ENCODE results near the gene MBTPS1. TPM values are rescaled to one million over a fixed set of nuclear protein-coding genes. Genes with fewer than 3 reads are reported as not detected.

Gene MBTPS1
- polyA plus RNA-seq, result 10 to 100 TPM; 29.8 to 56.3 (median 46.8) TPM

DNA sequence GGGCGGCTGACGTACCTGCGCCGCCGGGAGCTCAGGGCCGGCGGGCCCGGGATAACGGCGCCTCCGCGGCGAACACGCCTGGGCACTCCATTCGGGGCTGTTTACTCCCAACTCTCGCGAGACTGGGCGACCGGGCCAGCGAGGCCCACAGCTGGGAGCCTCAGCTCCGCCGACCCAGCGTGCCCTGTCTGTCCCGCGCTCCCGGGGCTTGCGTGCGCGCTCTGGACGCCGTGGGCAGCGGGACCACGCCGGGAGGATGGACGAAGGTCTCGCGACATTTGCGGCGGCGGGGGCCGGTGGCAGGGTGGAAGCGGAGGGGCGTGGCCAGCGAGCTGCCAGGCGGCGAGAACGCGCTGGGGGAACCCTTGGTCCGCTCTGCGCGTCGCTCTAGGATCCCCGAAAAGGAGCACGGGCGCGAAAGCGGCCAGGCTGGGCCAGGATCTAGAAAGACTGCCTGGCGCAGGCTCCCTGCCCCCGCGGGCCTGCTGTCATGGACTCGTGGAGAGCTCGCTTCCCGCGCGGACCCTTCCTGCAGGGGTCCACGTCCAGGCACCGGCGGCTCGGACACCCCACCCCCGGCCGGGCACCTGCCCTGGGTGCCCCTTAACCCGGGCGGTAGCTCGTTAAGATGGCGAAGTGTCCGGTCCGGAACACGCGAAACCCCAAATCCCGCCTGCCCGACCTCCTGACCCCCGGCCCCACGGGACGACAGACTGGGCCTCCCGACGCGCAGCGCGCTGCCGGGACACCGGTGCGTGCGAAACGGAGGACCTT, at the start of gene MBTPS1:
Gene MBTPS1 (minus strand): TSS at position 223 of the 774 bp plus-strand sequence. CDS start 15,159 bp downstream, outside the sequence.
- WGBS, 3 donors, result 0 to 1% (median 1%) methylated on average over 75 to 94 of the region's 94 CpGs
- H3K27ac ChIP-seq (ENCODE audit: low read depth, low read length), result no peak within 1 kb of the TSS

DNA sequence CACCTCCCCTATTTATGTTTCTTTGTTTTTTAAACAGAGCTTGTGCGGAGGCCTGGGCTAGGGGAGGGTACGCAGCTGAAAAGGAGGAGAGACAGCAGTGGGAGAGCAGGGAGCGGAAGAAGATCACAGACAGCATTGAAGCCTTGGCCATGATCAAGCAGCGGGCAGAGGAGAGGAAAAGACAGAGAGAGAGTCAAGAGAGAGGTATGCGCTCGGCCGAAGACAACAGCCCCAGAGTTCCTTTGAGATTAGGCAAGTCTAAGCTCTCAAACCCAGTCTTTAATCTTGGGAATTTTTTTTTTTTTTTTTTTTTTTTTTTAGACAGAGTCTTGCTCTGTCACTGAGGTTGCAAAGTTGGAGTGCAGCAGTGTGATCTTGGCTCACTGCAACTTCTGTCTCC, 49.0 kb upstream of the MBTPS1 start:
- 87 to 96% (median 90%) methylated on average over 7 of the region's 7 CpGs for WGBS, 3 donors

DNA sequence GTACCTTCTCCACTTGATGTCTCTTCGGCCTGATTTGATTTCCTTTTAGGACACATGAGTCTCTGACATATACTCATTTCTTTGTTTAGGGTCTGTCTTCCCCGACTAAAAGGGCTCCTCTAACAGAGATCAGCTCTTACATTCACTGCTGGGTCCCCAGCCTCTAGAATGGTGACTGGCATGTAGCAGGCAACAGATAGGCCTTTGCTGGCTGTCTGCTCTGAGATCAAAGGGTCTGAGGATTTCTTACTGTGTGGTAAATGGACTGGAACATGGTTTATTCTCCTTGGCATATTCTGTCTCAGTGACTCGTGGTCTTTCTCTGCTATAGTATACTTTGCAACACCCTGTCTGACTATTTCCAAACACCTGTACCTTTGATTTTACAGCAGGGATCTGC, 45.1 kb upstream of the MBTPS1 start:
- H3K27ac ChIP-seq (ENCODE audit: low read depth, low read length), result no peak overlapping the region
- WGBS, 3 donors, result 65 to 66% (median 65%) methylated on average over 3 of the region's 3 CpGs

More for the DNA sequence above, 49.0 kb upstream of the MBTPS1 start:
- no peak overlapping the region for H3K27ac ChIP-seq (ENCODE audit: low read depth, low read length)

DNA sequence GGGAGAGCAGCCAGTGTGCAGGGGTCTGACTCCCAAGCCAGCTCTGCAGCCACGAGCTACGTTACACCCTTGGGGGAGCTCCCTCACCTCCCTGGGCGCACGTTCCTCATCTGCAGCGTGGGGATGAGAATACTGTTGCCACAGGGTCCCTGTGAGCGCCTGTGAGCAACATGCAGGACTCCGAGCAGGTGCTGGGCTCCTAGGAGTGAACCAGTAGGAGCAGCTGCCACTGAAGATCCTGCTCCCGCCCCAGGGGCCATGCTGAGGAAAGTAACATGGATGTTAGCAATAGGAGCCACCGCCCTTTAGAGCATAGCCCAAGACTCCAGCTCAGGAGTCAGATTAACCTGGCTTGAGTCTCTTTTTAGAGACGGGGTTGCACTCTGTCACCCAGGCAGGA, 44.3 kb upstream of the MBTPS1 start:
- 69 to 79% (median 79%) methylated on average over 10 of the region's 10 CpGs for WGBS, 3 donors
- no peak overlapping the region for H3K27ac ChIP-seq (ENCODE audit: low read depth, low read length)

DNA sequence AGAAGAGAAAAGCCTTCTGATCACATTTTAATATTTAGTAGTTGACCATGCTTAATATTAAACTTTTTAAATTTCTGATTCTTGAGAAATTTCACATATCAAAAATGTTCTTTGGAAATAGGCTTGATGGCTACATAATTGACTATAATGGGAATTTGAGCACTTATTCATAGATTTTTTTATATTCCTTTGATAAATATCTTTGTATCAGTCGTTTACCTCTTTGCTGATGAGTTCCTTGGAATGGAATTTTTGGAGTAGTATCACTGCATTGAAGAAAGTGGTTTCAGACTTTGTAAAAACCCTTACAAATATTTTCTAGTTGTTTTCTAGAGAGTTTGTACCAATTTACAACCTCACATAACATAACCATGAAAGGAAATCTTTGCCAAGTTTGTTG, 43.1 kb upstream of the MBTPS1 start:
- no peak overlapping the region for H3K27ac ChIP-seq (ENCODE audit: low read depth, low read length)
- 50 to 55% (median 51%) methylated on average over 1 of the region's 1 CpG for WGBS, 3 donors

DNA sequence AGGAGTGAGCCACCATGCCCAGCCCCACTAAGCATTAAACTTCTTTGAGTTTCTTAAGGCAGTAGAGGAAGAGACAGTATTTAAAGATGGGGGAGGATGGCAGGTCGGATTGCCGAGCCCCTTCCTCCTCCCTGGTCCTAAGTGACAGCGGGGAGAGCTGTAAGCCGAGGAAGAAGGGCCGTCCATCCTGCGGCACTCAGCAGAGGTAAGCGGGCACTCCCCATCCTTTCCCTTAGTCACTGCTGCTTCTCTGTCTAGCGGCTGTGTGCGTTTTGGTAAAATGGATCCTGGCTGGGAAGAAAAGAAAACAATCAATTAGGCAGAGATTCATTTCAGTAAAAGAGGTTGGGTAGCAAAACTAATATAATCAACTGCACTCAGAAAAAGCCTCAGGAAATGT, 42.3 kb upstream of the MBTPS1 start:
- H3K27ac ChIP-seq (ENCODE audit: low read depth, low read length), result no peak overlapping the region
- WGBS, 3 donors, result 25 to 35% (median 29%) methylated on average over 9 of the region's 9 CpGs

DNA sequence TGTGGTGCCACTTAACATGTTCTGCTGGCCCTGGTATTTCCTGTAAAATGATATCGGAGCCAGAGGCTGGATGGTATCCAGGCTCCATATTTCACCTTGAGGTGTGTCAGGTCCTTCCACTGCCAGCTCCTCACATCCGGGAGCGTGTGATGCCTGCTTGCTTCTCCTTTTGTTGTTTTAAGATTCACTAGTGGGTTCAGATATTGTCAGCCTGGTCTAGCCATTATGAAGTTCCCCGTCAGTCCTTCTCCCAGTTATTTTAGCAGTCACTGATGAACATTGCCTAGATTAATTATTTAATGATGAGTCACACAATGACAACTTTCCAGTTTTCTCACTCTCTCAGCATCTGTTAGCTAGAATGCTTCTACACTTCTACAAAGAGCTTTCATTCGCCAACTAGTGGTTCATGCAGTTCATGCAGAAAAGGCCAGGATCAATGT, 39.6 kb upstream of the MBTPS1 start:
- 65 to 68% (median 67%) methylated on average over 5 of the region's 5 CpGs for WGBS, 3 donors
- H3K27ac ChIP-seq (ENCODE audit: low read depth, low read length), result no peak overlapping the region

DNA sequence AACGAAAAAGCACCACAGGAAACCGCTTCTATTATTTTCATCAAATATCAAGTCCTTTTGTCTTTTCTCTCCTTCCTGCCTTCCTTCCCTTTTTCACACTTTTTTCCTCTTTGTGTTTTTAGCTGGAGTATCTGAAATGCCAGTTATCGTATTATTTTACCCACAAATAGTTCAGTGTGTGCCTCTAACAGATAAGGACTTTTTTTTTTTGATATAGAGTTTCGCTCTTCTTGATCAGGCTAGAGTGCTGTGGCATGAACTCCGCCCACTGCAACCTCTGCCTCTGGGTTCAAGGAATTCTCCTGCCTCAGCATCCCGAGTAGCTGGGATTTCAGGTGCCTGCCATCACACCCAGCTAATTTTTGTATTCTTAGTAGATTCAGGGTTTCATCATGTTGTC, 39.0 kb upstream of the MBTPS1 start:
- WGBS, 3 donors, result 84 to 90% (median 89%) methylated on average over 6 of the region's 6 CpGs

DNA sequence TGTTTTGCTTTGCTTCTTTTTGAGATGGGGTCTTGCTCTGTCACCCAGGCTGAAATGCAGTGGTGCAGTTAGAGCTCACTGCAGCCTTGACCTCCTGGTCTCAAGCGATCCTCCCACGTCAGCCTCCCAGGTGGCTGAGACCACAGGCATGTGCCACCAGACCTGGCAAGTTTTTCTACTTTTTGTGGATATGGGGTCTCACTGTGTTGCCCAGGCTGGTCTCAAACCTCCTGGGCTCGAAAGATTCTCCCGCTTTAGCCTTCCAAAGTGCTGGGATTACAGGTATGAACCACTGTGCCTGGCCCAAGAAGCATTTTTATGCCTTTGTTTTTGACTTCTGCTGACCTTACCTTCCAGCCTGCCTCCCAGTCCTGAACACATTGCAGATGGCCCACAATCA, 38.5 kb upstream of the MBTPS1 start:
- H3K27ac ChIP-seq (ENCODE audit: low read depth, low read length), result no peak overlapping the region
- 94 to 96% (median 96%) methylated on average over 4 of the region's 4 CpGs for WGBS, 3 donors

More for the DNA sequence above, 39.0 kb upstream of the MBTPS1 start:
- no peak overlapping the region for H3K27ac ChIP-seq (ENCODE audit: low read depth, low read length)

DNA sequence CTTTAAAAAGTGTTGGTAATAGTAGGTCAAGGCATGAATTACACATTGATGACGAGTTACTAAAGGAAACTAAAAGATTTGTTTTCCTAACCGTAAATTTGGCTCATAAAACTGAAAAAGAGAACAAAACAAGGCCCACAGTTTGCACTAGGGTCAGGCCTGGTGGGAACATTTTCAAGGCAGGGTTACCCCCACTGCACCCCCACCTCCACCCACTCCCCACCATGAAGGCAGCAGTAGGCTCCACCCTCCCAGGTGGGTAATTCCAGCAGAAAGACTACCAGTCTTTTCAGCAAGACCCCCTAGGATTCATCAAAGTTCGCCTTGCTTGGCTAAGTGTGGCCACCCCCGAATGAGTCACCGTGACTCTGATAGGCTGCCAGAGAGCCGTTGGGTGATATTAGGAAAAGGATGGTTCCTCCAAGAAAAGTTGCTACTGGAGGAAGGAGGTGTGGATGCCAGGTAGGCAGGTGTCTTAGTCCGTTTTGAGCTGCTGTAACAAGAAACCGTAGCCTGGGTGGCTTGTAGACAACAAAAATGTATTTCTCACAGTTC, 37.0 kb upstream of the MBTPS1 start:
- 68 to 70% (median 68%) methylated on average over 8 of the region's 8 CpGs for WGBS, 3 donors
- no peak overlapping the region for H3K27ac ChIP-seq (ENCODE audit: low read depth, low read length)

DNA sequence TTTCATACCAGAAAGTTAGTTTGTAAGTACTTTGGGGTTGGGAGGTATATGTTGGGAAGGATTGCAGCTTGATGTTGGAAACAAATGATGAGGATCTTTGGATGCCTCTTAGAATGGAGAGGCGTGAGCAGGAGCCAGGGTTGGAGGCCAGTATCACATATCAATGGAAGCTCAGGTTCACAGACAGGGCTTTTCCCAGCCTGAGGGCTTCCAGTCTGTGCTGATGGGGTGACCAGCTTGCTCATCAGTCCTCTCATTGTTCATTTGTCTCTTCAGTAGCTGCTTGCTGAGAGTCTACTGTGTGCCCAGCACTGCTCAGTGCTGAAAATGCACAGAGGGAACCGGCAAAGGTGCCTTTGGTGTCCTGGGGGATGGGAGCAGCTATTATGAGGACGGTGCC, 34.2 kb upstream of the MBTPS1 start:
- H3K27ac ChIP-seq (ENCODE audit: low read depth, low read length), result no peak overlapping the region
- 83 to 94% (median 88%) methylated on average over 3 of the region's 3 CpGs for WGBS, 3 donors

DNA sequence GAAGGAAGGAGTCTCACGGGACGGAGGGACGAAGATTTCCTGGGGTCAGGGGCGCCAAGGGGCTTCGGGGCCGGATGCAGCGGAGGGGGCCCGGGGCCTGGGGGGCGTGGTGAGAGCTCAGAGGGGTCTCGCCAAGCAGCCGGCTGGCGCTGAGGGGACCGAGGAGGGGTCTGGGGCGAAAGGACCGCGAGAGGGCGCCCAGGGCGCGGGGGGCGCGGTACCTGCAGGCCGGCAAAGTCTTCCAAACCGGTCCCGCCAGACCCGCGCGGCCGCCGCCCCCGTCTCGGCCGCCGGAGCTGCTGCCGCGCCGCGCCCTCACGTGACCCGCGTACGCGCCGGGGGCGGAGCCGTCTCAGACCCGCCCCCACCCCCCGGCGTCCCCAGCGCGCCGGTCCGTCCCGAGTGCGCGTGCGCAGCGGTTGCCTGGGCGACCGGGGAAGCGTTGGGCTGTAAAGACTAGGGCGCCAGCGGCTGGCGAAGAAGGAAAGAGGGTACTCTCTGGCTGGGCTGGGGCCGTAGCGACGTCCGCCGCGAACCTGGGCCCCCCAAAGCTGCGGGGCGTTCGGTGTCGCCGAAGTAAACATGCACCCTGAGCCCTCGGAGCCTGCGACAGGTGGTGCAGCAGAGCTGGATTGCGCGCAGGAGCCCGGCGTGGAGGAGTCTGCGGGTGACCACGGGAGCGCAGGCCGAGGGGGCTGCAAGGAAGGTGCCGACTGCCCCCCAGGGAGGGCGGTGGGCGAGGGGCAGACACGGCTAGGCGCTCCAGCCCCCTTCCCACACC, 28.3 kb upstream of the MBTPS1 start, which contains the start of the genes DNAAF1 and HSDL1:
Gene DNAAF1 (plus strand): TSS at position 450 of the 781 bp plus-strand sequence. CDS start 133 bp downstream, at position 583.
Gene HSDL1 (minus strand): TSS at position 319 of the 781 bp plus-strand sequence. CDS start 13,856 bp downstream, outside the sequence.
- H3K27ac ChIP-seq (ENCODE audit: low read depth, low read length), result no peak within 1 kb of the TSS
- WGBS, 3 donors, result 0% methylated on average over 64 to 89 of the region's 89 CpGs

DNA sequence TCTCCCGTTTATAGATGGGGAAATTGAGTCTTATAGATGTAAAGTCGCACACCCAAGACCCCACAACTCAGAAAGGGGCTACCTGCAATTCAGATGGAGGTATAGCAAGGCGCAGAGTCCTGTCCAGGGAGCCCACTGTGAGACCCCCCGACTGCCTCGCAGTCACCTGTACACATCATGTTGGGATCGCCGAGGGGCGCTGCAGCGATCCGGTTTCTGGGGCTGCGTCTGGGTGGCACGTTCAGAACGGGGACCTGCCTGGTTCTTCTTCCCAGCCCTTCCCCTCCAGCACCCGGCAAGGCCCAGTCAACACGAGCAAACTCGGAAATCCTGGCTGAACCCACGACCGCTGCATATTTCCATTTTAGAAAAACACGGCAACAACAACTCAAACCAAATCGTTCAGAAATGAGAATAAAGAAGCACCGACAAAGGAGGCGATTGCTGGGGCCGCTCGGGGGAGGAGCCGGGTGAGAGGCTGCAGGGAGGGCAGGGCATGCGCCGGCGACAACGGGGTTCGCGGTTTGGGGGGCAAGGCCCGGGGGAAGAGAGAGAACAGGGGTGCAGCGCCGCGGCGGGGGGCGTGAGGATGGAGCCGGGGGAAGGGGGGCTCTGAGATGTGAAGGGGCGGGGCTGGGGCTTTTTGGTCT, 27.6 kb upstream of the MBTPS1 start:
- H3K27ac ChIP-seq (ENCODE audit: low read depth, low read length), result no peak overlapping the region
- 1 to 2% (median 1%) methylated on average over 38 to 39 of the region's 39 CpGs for WGBS, 3 donors

DNA sequence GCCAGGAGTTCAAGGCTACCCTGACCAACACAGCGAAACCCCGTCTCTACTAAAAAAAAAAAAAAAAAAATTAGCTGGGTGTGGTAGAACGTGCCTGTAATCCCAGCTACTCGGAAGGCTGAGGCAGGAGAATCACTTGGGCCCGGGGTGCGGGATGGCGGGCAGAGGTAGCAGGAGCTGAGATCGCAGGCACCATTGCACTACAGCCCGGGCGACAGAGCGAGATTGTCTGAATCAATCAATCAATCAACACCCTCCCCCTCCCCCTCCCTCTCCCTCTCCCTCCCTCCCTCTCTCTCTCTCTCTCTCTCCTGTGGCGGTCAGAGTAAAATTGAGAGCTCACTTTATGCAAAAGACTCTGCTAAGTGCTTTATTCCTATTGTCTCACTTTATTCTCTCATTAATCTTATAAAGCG, 27.1 kb upstream of the MBTPS1 start:
- H3K27ac ChIP-seq (ENCODE audit: low read depth, low read length), result no peak overlapping the region
- 20 to 47% (median 34%) methylated on average over 12 to 13 of the region's 13 CpGs for WGBS, 3 donors

DNA sequence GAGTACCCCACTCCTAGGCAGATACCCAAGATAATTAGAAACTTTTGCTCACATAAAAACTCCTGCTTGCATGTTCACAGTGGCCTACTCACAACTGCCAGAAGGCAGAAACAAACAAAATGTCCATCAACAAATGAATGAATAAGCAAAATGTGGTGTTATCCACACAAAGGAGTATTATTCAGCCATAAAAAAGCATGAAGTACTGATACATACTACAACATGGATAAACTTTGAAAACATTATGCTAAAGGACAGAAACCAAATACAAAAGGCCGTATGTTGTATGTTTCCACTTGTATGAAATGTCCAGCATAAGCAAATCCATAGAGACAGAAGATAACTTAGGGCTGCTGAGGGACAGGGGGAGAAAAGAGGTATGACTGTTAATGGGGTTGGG, 26.3 kb upstream of the MBTPS1 start:
- H3K27ac ChIP-seq (ENCODE audit: low read depth, low read length), result no peak overlapping the region
- WGBS, 3 donors, result 92 to 100% (median 93%) methylated on average over 1 of the region's 1 CpG

DNA sequence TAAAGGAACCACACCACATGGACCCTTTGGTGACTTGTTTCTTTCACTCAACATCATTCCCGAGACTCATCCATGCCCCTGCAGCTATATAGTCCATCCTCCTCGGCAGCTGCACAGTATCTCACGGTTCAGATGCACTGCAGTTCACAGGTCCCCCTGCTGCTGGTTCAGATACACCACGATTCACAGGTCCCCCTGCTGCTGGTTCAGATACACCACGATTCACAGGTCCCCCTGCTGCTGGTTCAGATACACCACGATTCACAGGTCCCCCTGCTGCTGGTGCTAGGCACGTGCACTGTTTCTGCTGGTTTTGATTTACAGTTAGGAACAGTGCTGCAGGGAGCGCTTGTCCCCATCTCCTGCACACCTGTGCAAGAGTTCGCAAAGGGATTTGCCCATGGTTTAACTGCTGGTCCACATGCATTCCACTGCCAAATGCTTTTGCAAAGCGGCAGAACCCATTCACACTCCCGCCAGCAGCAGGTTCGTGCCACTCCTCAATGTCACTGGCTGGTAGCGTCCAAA, 24.5 kb upstream of the MBTPS1 start:
- no peak overlapping the region for H3K27ac ChIP-seq (ENCODE audit: low read depth, low read length)
- WGBS, 3 donors, result 67 to 81% (median 80%) methylated on average over 13 of the region's 13 CpGs

DNA sequence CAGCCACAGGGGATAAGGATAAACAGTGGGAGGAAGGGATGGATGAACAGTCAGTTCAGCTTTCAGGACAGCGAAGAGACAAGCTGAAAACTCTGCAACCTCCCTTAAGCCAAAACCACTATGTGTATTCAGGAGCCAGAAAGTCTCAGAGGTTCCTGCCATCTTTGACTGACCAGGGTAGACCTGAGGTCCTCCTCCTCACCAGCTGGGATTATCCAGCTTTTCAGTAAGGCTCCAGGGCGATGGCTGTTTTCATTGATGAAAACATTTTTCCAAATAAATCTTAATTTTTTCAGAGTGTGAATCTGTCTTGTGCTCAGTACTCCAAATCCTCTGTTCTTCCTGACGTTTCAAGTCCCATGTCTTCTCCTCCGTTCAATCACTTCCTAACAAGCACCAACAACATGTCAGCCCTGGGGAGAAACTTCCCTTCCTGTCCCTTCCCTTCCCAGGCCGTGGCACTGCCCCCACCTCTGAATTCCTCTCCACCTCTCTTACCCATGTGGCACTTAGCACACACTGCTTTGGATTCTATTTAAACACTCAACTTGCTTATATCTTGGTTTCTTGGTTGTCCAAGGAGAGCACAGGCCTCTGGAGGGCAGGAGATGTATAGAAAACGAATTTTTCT, 23.0 kb upstream of the MBTPS1 start:
- H3K27ac ChIP-seq (ENCODE audit: low read depth, low read length), result no peak overlapping the region
- WGBS, 3 donors, result 74 to 81% (median 79%) methylated on average over 6 of the region's 6 CpGs
